PC-9 (cell line): Measurements from ENCODE around the gene OPN3.

Source experiments
- CTCF ChIP-seq: fragments of 200-600 bp; sonication (generic); conservative IDR thresholded peaks from 2 replicates; pipeline ENCODE4 v1.6.1; 2017; ENCODE audit warnings: mixed run types, antibody characterized with exemption, mild to moderate bottlenecking, moderate library complexity
- EZH2 ChIP-seq: fragments of 200-600 bp; sonication (generic); IDR thresholded peaks from 2 replicates; pipeline ENCODE4 v1.8.0; 2017; ENCODE audit warnings: antibody characterized with exemption, low read depth

- TF ChIP-seq CTCF (no peak), EZH2 (no peak)
Observed at GRCh38 chr1:241688940-241689368, 48.8 kb upstream of the OPN3 start.
